Calu3 (cell line): ENCODE measurements around the gene MREG. TPM values are rescaled to one million over a fixed set of nuclear protein-coding genes. Genes with fewer than 3 reads are reported as not detected.

Experiments used
- BruUV-seq: library from RNA; stranded (reverse); fragments of 400-500 nt; replicated peaks from 2 replicates; lab custom pipeline; 2021; lab: Mats Ljungman, UMichigan
- CTCF ChIA-PET: fragments of 300-600 bp; sonication (Branson Sonifier 250); formaldehyde crosslinking; loops from one replicate; lab custom pipeline; 2022; ENCODE audit warnings: antibody characterized with exemption; lab: Charles Lee
- DNase-seq: peaks from one replicate; pipeline ENCODE4 v3.0.0; 2022
- H3K27ac Mint-ChIP-seq: one replicate; pipeline ENCODE4 v1.8.0; 2022; ENCODE audit warnings: mixed read lengths; ENCODE audit not compliant: unreplicated experiment
- H3K27me3 Mint-ChIP-seq: one replicate; pipeline ENCODE4 v1.8.0; 2022; ENCODE audit warnings: mixed read lengths; ENCODE audit not compliant: unreplicated experiment
- H3K36me3 Mint-ChIP-seq: one replicate; pipeline ENCODE4 v1.8.0; 2022; ENCODE audit warnings: mild to moderate bottlenecking, moderate library complexity, mixed read lengths; ENCODE audit not compliant: insufficient read depth, unreplicated experiment
- H3K4me1 Mint-ChIP-seq: one replicate; pipeline ENCODE4 v1.8.0; 2022; ENCODE audit warnings: mild to moderate bottlenecking, low read depth, mixed read lengths; ENCODE audit not compliant: unreplicated experiment
- H3K4me3 Mint-ChIP-seq: one replicate; pipeline ENCODE4 v1.8.0; 2022; ENCODE audit warnings: mild to moderate bottlenecking, low read depth, moderate library complexity, mixed read lengths; ENCODE audit not compliant: unreplicated experiment
- H3K9me3 Mint-ChIP-seq: one replicate; pipeline ENCODE4 v1.8.0; 2022; ENCODE audit warnings: low read depth, mixed read lengths; ENCODE audit not compliant: unreplicated experiment
- CTCF ChIP-seq: fragments of 200-600 bp; IDR thresholded peaks from one replicate; pipeline ENCODE4 v1.8.0; 2022; ENCODE audit warnings: antibody characterized with exemption; ENCODE audit not compliant: unreplicated experiment
- intact Hi-C: fragments of 100-400 bp; cut with micrococcal nuclease; formaldehyde crosslinking; loops from one replicate; pipeline ENCODE4 v1.10.0; 2022; ENCODE audit not compliant: unreplicated experiment
- total RNA-seq: library from RNA; stranded (reverse); gene quantifications from 2 replicates; pipeline ENCODE4 v1.2.3, GENCODE V29; 2022

MREG gene
- total RNA-seq, 1 experiment from 2014 or later: 29.7 TPM

GRCh38 chr2:215921895-215922294 lies 91.5 kb downstream of the MREG start:
- Mint-ChIP-seq H3K36me3 (peaks cover 11% of the 10 kb centered on the region), H3K27me3 (no peaks in the 10 kb centered on the region), H3K4me1 (peaks cover 28% of the 10 kb centered on the region), H3K4me3 (no peak overlapping the region), H3K9me3 (no peaks in the 10 kb centered on the region), H3K27ac (peak overlapping the region; percentile 78)
- CTCF ChIA-PET: interaction anchor here (0.6 kb wide), 1 partner anchor 511 kb away, joined by 3 read pairs; no protein-coding TSS in a partner anchor
- no peak for TF ChIP-seq CTCF
- no TSS peak for BruUV-seq
- DNase-seq: peak; percentile 71
- intact Hi-C loops: no loop called here

- Mint-ChIP-seq H3K27ac (no peak overlapping the region), H3K4me1 (peaks cover 28% of the 10 kb centered on the region), H3K36me3 (peaks cover 11% of the 10 kb centered on the region), H3K9me3 (no peaks in the 10 kb centered on the region), H3K27me3 (no peaks in the 10 kb centered on the region), H3K4me3 (no peak overlapping the region)
- intact Hi-C loops: loop anchor here (1.0 kb wide), 1 partner anchor 466 kb away; no protein-coding TSS in a partner anchor
- peak; percentile 92 for TF ChIP-seq CTCF
- CTCF ChIA-PET: interaction anchor here (0.7 kb wide), 1 partner anchor 556 kb away, joined by 5 read pairs; no protein-coding TSS in a partner anchor
- BruUV-seq: no TSS peak
- DNase-seq: peak; percentile 76
These were observed 92.9 kb downstream of the MREG start for GRCh38 chr2:215920244-215921100.

- H3K27me3 Mint-ChIP-seq: no peaks in the 10 kb centered on the region
These were observed 93.6 kb downstream of the MREG start for GRCh38 chr2:215919624-215920243.

More at GRCh38 chr2:215919624-215920243, 93.6 kb downstream of the MREG start:
- DNase-seq: no peak
- H3K36me3 Mint-ChIP-seq: peaks cover 11% of the 10 kb centered on the region
- TF ChIP-seq CTCF: no peak
- CTCF ChIA-PET: no interaction called here
- BruUV-seq: no TSS peak
- H3K9me3 Mint-ChIP-seq: no peaks in the 10 kb centered on the region
- no peak overlapping the region for H3K27ac Mint-ChIP-seq
- intact Hi-C loops: loop anchor here (1.0 kb wide), 1 partner anchor 465 kb away; no protein-coding TSS in a partner anchor
- H3K4me1 Mint-ChIP-seq: peaks cover 28% of the 10 kb centered on the region
- H3K4me3 Mint-ChIP-seq: no peak overlapping the region
